CD4-positive, alpha-beta T cell treated with Interferon gamma for 1 hour (primary cell): ENCODE results near the gene ABHD14A.

Experiments used
- DNase-seq: peaks from one replicate; pipeline ENCODE4 v3.0.0-alpha.2; 2020

Gene ABHD14A

DNA sequence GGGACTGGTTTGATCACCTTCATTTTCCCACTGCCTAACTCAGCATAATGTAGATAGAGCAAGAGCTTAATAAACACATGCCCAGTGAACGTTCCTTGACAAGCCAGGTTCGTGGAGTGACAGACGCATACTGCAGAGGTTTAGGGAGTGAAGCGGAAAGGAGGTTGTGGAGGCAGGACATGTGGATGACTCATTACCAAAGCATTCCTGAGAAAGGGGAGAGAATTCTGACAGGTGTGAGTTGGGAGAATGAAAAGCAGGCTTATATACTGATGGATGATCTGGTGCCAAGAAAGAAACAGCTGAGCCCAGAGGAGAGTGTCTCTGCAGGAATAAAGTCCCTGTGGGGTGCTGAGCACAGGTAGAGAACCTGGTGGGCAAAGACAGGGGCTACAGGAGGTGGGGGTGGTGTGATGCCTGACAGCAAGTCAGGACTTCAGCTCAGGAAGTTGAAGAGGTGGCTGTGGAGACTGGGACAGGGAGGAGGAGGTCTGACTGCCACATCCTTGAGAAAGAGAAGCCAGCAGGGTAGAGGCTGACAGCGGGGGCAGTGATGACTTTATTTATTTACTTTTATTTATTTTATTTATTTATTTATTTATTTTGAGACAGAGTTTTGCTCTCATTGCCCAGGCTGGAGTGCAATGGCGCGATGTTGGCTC is 23.2 kb downstream of the ABHD14A start:
- DNase-seq: no peak

DNA sequence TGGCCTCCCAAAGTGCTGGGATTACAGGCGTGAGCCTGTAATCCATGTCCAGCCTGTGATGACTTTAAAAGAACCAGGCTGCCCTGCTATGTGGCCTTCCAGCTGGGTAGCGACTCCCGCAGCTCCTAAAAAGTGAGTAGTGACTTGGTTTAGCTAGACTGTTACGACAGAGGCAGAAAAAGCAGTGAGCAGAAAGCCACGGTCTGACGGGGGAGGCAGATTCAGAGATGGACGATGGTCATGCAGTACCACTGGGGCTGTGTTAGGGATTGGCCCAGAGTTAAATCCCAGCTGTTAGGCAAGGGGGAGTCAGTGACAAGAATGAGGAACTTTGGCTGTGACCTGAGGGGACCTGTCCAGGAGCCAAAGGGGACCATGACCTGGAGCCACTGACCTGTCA is 23.9 kb downstream of the ABHD14A start:
- no peak for DNase-seq

DNA sequence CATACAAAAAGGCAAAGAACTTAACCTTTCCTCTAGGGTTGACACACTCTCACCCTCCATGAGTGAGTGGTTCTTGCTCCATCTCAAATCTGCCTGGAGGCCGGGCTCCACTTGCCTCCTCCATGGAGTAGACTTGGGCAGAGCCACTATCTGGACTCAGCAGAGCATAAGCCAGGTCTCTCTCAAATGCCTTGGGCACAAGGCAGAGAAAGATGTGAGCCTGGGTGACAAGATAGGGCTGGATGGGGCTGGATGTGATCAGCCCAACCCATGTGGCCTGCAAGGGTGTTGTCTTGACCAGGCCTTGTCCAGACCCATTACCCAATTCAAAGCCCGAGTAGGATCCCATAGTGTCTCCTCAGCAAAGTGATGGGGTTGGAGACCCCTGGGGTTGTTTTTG is 25.0 kb downstream of the ABHD14A start:
- no peak for DNase-seq

DNA sequence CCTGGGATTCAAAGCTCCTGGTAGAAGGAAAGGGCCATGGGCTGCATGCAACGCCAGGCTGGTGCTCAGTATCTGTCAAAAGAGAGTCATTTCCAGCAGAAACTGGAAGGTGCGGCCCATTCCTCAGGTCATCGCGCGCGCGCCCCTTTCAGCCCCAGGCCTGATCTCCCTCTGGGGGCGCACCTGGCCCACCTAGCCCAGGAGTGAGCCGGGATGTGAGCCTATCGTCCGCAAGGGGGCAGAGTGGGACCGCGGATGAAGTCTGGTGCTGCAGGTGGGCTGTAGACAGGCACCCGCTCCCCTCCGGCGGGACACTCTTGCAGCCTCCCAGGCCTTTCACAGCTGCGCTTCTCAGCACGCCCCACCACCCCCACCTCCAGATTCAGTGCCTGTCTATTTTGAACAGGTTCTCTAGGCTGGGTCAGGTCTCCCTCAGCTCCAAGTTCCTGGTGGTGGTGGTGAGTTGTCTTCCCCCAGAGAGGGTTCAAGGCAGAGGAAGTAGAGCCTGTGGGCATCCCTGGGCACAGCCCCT is 26.6 kb downstream of the ABHD14A start:
- DNase-seq: peak; percentile 83

GRCh38 chr3:52002748-52003147 is 27.9 kb downstream of the ABHD14A start:
- no peak for DNase-seq

DNA sequence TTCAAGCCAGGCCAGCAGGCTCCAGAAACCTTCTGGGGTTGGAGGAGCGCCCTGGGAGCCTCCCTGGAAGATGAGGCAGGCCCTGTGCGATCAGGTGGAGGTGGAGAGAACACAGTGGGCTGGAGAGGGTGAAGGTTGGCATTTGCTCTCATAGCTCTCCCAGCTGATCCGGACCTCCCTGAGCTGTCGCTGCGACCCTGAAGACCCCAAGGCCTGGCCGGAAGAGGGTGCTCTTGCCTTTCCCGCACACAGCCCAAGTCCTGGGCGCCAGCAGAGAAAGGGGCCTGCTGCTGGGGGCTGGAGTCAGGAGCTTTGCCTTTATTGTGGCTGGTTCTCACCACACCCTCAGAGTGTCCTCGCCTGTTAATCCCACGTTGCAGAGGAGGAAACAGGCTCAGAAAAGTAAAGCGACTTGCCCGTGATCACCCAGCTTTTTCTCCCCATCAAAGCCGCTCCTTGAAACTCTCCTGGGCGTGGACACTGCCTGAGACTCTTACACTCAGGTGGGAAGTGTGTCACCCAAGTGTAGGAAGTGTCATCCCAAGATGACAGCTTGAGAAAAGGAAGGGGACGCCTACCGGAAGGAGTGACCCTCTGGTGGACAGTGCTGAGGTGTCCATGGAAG is 29.4 kb downstream of the ABHD14A start:
- DNase-seq: no peak

- DNase-seq: no peak
Observed at GRCh38 chr3:52004906-52005395, 30.1 kb downstream of the ABHD14A start.

DNA sequence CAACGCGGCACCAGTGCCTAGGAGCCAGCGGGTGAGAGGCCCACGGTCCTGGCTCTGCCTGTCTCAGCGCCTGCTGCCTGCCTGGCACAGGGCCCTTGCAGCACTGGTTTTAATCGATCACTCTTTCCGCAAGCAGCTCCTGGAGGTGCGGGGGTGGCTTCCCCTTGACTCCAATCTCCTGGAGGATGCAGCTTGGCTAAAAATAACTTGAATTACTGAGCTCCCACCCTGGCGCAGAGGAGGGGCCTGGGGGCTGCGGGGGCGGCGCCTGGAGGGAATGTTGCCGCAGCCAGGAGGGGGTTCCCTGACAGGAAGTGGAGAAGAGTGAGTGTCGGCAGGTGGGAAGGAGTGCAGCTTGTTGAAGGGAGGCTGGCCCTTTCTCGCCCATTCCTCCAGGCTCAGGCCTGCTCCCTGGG is 30.7 kb downstream of the ABHD14A start:
- no peak for DNase-seq

GRCh38 chr3:52006017-52006819 is 31.4 kb downstream of the ABHD14A start:
- DNase-seq: no peak

DNA sequence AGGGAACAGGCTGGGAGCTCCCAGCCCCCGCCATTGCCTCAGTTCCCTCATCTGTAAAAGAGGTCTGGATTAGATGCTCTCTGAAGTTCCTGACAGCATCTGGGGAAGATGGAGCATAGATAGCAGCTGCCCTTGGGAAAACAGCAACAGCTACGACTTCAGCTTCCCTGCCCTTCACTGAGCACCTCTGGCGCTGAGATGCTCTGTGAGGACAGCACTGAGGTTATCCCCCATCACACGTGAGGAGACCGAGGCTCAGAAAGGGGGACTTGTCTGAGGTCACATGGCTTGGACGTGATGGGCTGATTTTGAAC is 31.9 kb downstream of the ABHD14A start:
- no peak for DNase-seq

DNA sequence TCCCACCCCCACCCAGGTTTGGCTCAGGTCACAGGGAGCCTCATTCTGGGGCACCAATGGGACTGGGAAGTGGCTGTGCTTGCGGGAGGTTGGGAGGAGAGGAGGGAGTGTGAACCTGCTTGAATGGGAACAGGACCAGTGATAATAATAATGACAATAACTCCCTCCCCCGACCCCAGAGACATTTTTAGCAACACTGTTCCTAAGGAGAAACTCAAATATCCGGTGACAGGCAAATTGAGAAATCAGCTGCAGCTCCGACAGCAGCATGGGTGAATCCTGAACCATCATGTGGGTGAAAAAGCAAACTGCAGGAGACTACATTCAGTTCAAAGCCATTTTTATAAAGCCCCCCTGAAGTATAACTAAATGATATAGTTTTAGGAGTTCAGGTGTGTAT is 32.4 kb downstream of the ABHD14A start:
- no peak for DNase-seq

- DNase-seq: no peak
Observed at GRCh38 chr3:52010431-52010830, 35.6 kb downstream of the ABHD14A start.

DNA sequence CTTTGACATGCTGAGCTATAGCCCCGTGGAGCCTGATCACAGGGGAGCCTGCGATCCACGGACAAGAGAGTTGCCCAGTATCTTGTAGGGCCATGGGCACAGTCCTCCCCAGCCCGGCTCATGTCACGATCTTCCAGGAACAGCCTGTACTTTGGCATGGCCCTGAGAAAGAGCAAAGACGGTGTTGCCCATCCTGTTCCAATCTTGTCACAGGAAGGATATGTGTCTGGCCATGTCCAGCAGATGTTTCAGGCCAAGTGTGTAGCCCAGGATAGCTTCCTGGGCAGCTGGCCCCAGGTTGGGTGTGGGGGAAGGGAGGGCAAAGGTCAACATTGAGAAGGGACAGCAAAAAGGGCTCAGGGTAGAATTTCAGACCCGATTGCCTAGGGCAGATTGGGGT is 37.8 kb downstream of the ABHD14A start:
- DNase-seq: no peak

DNA sequence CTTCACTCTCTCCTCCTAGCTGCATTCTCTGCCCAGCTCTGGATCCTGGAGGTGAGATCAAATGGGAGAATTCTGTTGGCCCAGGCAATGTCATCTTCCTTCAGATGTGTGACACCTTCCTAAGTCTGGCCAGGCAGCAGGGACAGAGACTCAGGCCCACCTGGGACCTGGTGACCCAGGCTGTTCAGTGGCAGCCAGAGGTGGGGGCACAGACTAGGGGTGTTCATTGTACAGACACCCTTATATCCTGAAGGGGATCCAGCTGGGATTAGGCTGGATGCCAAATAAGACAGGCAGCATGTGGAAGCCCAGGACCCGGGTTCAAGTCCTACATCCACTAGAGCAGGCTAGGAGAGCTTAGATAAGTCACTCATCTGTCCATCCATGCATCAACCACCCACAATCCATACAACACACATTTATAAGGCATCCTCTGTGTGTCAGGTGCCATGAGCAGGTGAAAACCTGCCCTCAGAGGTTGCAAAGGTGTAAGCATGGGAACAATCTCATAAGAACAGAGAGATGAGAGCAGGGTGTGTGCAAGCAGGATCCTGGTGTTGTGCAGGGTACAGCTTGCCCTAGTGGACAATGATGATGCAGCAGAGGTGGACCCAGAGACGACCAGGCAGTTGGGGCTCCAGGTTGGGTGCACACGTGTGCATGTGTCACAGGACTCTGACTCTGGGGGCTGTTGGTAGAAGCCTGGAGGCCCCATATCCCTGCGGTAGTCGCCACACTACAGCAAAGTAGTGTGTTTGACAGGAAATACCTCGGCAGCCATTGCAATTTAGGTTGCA is 39.1 kb downstream of the ABHD14A start:
- no peak for DNase-seq

- no peak for DNase-seq
Observed at GRCh38 chr3:52014613-52015012, 39.7 kb downstream of the ABHD14A start.

DNA sequence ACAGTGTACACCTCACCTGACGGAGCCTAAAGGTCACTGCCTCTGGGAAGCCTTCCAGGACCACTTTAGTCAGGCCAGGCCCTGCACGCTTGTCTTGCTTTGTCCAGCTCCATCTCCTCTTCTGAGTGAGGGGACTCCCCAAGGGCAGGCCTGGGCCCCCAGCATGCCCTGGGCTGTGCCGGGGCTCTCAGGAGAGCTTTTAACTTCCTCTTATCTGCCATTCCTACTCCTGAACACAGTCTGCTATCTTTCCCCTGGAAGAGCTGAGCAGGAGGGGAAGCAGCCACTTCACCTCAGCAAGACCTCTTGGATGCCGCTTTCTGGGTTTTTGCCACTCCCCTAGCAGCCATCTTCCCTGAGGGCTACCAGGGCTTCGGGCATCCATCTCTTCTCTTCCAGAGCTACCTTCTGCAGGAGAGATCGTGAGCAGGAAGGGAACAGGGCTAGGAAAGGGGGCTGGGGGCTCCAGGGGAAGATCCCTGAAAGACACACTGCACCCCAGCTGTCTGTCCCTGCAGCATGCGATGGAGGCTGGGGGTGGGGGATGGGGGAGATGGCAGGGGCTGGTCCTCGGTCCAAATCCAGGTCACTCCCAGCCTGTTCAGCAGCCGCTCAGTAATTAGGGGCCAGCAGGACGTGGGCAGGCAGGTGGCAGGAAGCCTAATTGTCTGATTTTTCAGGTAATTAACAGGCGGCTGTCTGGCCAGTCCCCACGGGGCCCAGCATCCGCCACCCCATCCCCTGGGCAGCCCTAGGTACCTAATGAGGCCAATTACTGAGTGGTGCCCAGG is 40.8 kb downstream of the ABHD14A start:
- no peak for DNase-seq

- DNase-seq: no peak
Observed at GRCh38 chr3:52017586-52017985, 42.7 kb downstream of the ABHD14A start.

DNA sequence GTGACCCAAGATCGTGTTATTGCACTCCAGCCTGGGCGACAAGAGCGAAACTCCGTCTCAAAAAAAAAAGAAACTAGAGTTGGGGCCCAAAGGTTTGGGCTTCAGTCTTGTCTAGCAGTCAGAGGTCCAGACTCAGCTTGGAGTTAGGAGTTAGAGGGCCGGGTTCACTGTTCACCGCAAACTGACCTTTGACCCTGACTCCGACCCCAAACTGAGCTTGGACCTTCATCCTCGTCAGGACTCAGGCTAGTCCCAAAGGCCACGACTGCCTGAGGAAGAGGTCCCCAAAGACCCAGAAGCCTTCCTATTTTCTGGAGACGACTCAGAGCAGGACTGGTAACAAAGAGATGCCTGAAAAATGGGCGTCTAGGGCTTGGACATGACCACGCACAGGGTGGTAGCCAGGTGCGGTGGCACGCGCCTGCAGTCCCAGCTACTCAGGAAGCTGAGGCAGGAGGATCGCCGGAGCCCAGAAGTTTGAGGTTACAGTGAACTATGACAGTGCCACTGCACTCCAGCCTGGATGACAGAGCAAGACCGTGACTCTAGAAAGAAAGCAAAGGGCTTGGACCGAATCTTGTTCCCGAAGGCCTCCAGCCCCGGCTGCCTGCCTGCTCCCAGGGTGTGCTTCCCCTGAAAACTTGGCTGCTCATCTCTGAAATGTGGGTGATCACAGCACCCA is 43.6 kb downstream of the ABHD14A start:
- DNase-seq: no peak

- DNase-seq: no peak
Observed at GRCh38 chr3:52019352-52020080, 44.7 kb downstream of the ABHD14A start.

DNA sequence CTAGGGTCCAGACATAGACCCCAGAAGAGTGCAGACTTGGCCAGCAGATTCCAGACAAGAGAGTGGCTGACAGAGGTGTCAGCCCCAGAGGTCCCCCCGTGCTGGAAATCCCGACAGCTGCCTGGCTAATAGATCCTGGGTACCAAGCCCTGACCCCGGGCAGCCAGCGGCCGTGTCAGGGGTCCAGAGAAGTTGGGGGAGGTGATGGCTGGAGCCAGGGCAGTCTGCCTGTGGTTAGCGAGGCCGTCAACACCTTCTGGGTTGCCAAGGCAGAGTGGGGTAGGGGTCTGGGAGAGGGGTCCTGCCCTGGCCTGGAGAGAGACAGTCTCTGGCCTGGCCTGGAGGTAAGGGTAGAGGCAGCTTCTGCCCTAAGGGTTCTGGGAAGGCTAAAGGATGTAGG is 45.9 kb downstream of the ABHD14A start:
- DNase-seq: no peak
